H1 (cell line): ENCODE data around the gene GLP1R. TPM values are rescaled to one million over a fixed set of nuclear protein-coding genes. Genes with fewer than 3 reads are reported as not detected.

ENCODE experiments used
- CHD2 ChIP-seq: IDR thresholded peaks from 2 replicates; pipeline ENCODE4 v1.6.1; 2012; ENCODE audit warnings: low read length, improper control_type of control experiment
- HDAC6 ChIP-seq: IDR thresholded peaks from one replicate; pipeline ENCODE4 v1.7.1; 2012; ENCODE audit warnings: low read depth, mild to moderate bottlenecking, inconsistent platforms, low read length, moderate library complexity
- MAFK ChIP-seq: IDR thresholded peaks from 2 replicates; pipeline ENCODE4 v1.6.1; 2012; ENCODE audit warnings: low read depth, mild to moderate bottlenecking, improper control_type of control experiment, low read length
- TAF1 ChIP-seq: IDR thresholded peaks from 2 replicates; pipeline ENCODE4 v1.6.1; 2011; ENCODE audit warnings: mild to moderate bottlenecking, low read depth, low read length
- TBP ChIP-seq: IDR thresholded peaks from 2 replicates; pipeline ENCODE4 v1.6.1; 2011; ENCODE audit warnings: low read depth, low read length, improper control_type of control experiment
- polyA plus RNA-seq, 7 experiments: library from polyadenylated mRNA; depleted of rRNA in 3 of 7; stranded (reverse) in 5 of 7; unstranded in 2 of 7; fragments of >200 nt in 5 of 7; fragments of 200-250 nt in 2 of 7; gene quantifications; 1 replicate in 5 of 7; 2 replicates in 1 of 7; 4 replicates in 1 of 7; pipeline versions ENCODE4 v1.2.1 to v1.2.3, GENCODE V29; 2011 to 2013; ENCODE audit warnings: missing spikeins in 2 of 7, mixed read lengths in 2 of 7
- total RNA-seq: library from RNA; stranded (reverse); fragmentation: NEBNext Ultra II Directional; extraction: Animal tissue kit (Norgen Biotek cat#: 25700); gene quantifications from 2 replicates; pipeline ENCODE4 v1.2.1, GENCODE V29; 2021

The GLP1R gene
- total and polyA plus RNA-seq, 2 of the 8 experiments (the other 6 are each of a cell fraction or from before 2014, with no cell fraction given), result 2.6 to 2.7 TPM

DNA sequence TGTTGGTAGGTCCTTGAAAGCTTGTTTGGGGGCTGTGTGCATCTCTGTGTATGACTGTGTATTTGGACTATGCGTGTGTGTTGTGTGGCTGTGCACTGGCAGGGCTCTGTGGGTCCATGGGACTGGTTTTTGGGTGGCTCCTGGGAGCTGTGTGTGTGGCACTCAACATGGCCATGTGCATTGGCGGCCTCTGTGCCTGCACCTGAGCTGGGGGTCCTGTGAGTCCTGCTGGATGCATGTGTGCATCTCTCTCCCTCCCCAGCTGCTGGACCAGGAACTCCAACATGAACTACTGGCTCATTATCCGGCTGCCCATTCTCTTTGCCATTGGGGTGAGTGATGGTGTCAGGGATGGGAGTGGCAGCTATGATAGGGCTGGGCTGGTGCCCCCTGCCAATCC lies 30.1 kb downstream of the GLP1R start (continued):
- TF ChIP-seq HDAC6 (no peak), TAF1 (no peak), MAFK (no peak), CHD2 (no peak), TBP (no peak)
